ENCODE results near the gene PTPRN2. TPM values are rescaled to one million over a fixed set of nuclear protein-coding genes. Genes with fewer than 3 reads are reported as not detected.

PTPRN2 gene
- total and polyA plus RNA-seq, 9 of the 15 experiments (the other 6 are each of a cell fraction or from before 2014, with no cell fraction given), result not detected

DNA sequence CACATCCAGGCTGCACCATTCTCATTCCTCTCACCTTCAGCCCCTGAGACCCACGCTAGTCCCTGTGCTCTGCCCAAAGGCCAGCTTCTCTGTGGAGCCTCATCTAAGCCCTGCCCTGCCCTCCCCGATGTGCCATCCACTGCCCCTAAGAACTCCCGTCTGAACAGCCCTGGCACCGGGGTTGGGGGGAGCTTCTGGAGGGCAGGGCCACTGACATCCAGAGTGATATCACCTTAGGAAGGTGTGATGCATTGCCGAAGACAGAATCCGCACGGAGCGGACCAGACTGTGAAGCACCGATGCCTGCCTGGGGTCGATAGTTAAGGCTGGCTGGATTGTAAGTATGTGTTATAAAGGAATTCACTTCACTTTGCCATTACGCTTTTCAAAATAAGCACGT is 511.0 kb downstream of the PTPRN2 start:
- no TSS peak for BruUV-seq (replicated peaks)
- H3K79me2 ChIP-seq (ENCODE audit: control insufficient read depth, insufficient read depth, low read length), result no peaks in the 10 kb centered on the region
- in situ Hi-C loops (cut with MboI) (no loop called here), intact Hi-C loops (cut with micrococcal nuclease) (no loop called here)
- FAIRE-seq, result no peak
- peaks cover 37 to 76% of the 10 kb centered on the region in 2 experiments for H3K27me3 ChIP-seq (ENCODE audit: control insufficient read depth in 2 of 2, insufficient read depth in 2 of 2, low read length in 2 of 2)
- H3K9ac ChIP-seq (ENCODE audit: insufficient read depth in 1 of 2, low read depth in 2 of 2, low read length in 2 of 2), result no peak overlapping the region
- DNase-seq (ENCODE audit: extremely low read depth in 1 of 4, low spot score in 3 of 4), result no peak
- H2AFZ ChIP-seq (ENCODE audit: low read depth, low read length), result no peak overlapping the region
- no peak overlapping the region for H3K4me2 ChIP-seq (ENCODE audit: insufficient read depth, low read length)
- H3K9me1 ChIP-seq (ENCODE audit: control insufficient read depth, insufficient read depth, low read length), result no peaks in the 10 kb centered on the region
- ChIA-PET POLR2A (no interaction called here), CTCF (ENCODE audit: low intra/inter-chr PET ratio) (no interaction called here)
- H3K4me3 ChIP-seq, result no peak overlapping the region
- H3K4me1 ChIP-seq (replicated peaks in 1 of 2; ENCODE audit: control insufficient read depth in 2 of 2, insufficient read depth in 2 of 2, low read length in 2 of 2), result no peaks in the 10 kb centered on the region; a peak in 1 of 5 replicates
- no peaks in the 10 kb centered on the region; the same call in 1 of the 2 replicates for H4K20me1 ChIP-seq (replicated peaks; ENCODE audit: control insufficient read depth, insufficient read depth, low read length)
- no peaks in the 10 kb centered on the region for H3K36me3 ChIP-seq (ENCODE audit: control insufficient read depth, insufficient read depth, low read length)
- TF ChIP-seq BDP1 (IDR thresholded peaks at IDR 0.05; ENCODE audit: insufficient read depth, insufficient read length) (no peak), TAL1 (IDR thresholded peaks at IDR 0.05) (no peak), TAF7 (tag; IDR thresholded peaks at IDR 0.05) (no peak), BRCA1 (IDR thresholded peaks at IDR 0.05) (no peak), BRCA1 (CRISPR knock-in tag; IDR thresholded peaks at IDR 0.05) (no peak), TBP (optimal IDR thresholded peaks at IDR 0.05; ENCODE audit: low read depth, low read length) (no peak), RBM25 (IDR thresholded peaks at IDR 0.05; ENCODE audit: low read depth, low read length, severe bottlenecking) (no peak)
- TF ChIP-seq, protein P1, sequence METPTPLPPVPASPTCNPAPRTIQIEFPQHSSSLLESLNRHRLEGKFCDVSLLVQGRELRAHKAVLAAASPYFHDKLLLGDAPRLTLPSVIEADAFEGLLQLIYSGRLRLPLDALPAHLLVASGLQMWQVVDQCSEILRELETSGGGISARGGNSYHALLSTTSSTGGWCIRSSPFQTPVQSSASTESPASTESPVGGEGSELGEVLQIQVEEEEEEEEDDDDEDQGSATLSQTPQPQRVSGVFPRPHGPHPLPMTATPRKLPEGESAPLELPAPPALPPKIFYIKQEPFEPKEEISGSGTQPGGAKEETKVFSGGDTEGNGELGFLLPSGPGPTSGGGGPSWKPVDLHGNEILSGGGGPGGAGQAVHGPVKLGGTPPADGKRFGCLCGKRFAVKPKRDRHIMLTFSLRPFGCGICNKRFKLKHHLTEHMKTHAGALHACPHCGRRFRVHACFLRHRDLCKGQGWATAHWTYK (CRISPR knock-in tag; IDR thresholded peaks at IDR 0.05), result no peak
- H3K9me3 ChIP-seq (replicated peaks; ENCODE audit: control insufficient read depth, insufficient read depth, low read depth, low read length), result no peaks in the 10 kb centered on the region
- WGBS (ENCODE audit: insufficient coverage, low coverage, missing lambda C conversion rate), result 1% methylated on average over 12 of the region's 12 CpGs
- ATAC-seq, result no peak
- no peak overlapping the region for H3K27ac ChIP-seq (ENCODE audit: extremely low read depth, low read depth, low read length)
